Measurements from ENCODE around the gene CKAP4.

- no peak for TF ChIP-seq GATA2 (IDR thresholded peaks at IDR 0.05; ENCODE audit: low read depth, low read length)
- no peak for TF ChIP-seq GATA3 (IDR thresholded peaks at IDR 0.05; ENCODE audit: low read depth, low read length)
These were observed 34.8 kb upstream of the CKAP4 start for GRCh38 chr12:106282457-106283097.

All from SH-SY5Y (cell line).